NCI-H2227 (cell line): Measurements from ENCODE around the gene MIPOL1.
A peak's percentile ranks its signal among the peaks of the same experiment; 100 is the strongest.

Source experiments
- DNase-seq: peaks from one replicate; lab custom pipeline; 2025; ENCODE audit not compliant: unreplicated experiment; lab: John Stamatoyannopoulos, UW

MIPOL1 gene

GRCh38 chr14:37594971-37595808 is 397.5 kb downstream of the MIPOL1 start, which contains the start of the genes FOXA1 and TTC6:
Gene FOXA1 (minus strand): TSS chr14:37595249. CDS start chr14:37594972, 277 bp downstream.
Gene TTC6 (plus strand): TSS chr14:37595629. CDS start chr14:37622065, 26,436 bp downstream.
- DNase-seq, result peak; percentile 84

- peak; percentile 87 for DNase-seq
These were observed 398.3 kb downstream of the MIPOL1 start for GRCh38 chr14:37595809-37596621.

GRCh38 chr14:37596790-37597472 is 399.2 kb downstream of the MIPOL1 start:
- no peak for DNase-seq

GRCh38 chr14:37597538-37597913 is 399.8 kb downstream of the MIPOL1 start:
- DNase-seq, result no peak

- no peak for DNase-seq
These were observed 400.4 kb downstream of the MIPOL1 start for GRCh38 chr14:37597914-37598746.

- DNase-seq, result no peak
These were observed 401.2 kb downstream of the MIPOL1 start for GRCh38 chr14:37598747-37599506.

- DNase-seq, result peak; percentile 64
These were observed 402.0 kb downstream of the MIPOL1 start for GRCh38 chr14:37599507-37600368.

GRCh38 chr14:37600880-37601741 is 403.4 kb downstream of the MIPOL1 start:
- no peak for DNase-seq

GRCh38 chr14:37601865-37602264 is 404.1 kb downstream of the MIPOL1 start:
- DNase-seq, result no peak
